Neural progenitor cell (in vitro differentiated cells): ENCODE results near the gene SHISAL1. TPM values are rescaled to one million over a fixed set of nuclear protein-coding genes. Genes with fewer than 3 reads are reported as not detected.

Source experiments
- DNase-seq: peaks from one replicate; pipeline ENCODE4 v3.0.0-alpha.2; 2016; ENCODE audit warnings: low spot score
- H2AFZ ChIP-seq: fragments of 200-600 bp; sonication (generic); replicated peaks from 2 replicates; pipeline ENCODE4 v1.6.1; 2016; ENCODE audit warnings: antibody characterized with exemption
- H3F3A ChIP-seq: fragments of 200-600 bp; sonication (generic); 2 replicates; pipeline ENCODE4 v1.6.1; 2016; ENCODE audit warnings: antibody characterized with exemption, low read depth
- H3K27ac ChIP-seq: fragments of 200-600 bp; sonication (generic); 2 replicates; pipeline ENCODE4 v1.5.1; 2016; ENCODE audit warnings: mild to moderate bottlenecking
- H3K27me3 ChIP-seq: fragments of 200-600 bp; sonication (generic); 2 replicates; pipeline ENCODE4 v1.6.1; 2016; ENCODE audit warnings: mild to moderate bottlenecking, moderate library complexity
- H3K36me3 ChIP-seq: fragments of 200-600 bp; sonication (generic); 2 replicates; pipeline ENCODE4 v1.5.1; 2016
- H3K4me1 ChIP-seq: fragments of 200-600 bp; sonication (generic); 2 replicates; pipeline ENCODE4 v1.6.1; 2016; ENCODE audit warnings: mixed run types
- H3K4me2 ChIP-seq: fragments of 200-600 bp; sonication (generic); 2 replicates; pipeline ENCODE4 v1.6.1; 2016
- H3K4me3 ChIP-seq: fragments of 200-600 bp; sonication (generic); 2 replicates; pipeline ENCODE4 v1.5.1; 2016
- H3K79me2 ChIP-seq: fragments of 200-600 bp; sonication (generic); 2 replicates; pipeline ENCODE4 v1.6.1; 2016; ENCODE audit warnings: low read depth
- H3K9ac ChIP-seq: fragments of 200-600 bp; sonication (generic); 2 replicates; pipeline ENCODE4 v1.6.1; 2016
- H3K9me3 ChIP-seq: fragments of 200-600 bp; sonication (generic); 2 replicates; pipeline ENCODE4 v1.5.1; 2016; ENCODE audit warnings: low read depth
- H4K20me1 ChIP-seq: fragments of 200-600 bp; sonication (generic); 2 replicates; pipeline ENCODE4 v1.6.1; 2016; ENCODE audit warnings: low read depth
- H3K27ac Mint-ChIP-seq: 3 replicates; pipeline ENCODE4 v1.8.0; 2021; ENCODE audit warnings: mixed read lengths
- H3K27me3 Mint-ChIP-seq: 2 replicates; pipeline ENCODE4 v1.8.0; 2022; ENCODE audit warnings: low read depth, mild to moderate bottlenecking, inconsistent platforms, moderate library complexity, mixed read lengths; ENCODE audit not compliant: insufficient read depth
- H3K36me3 Mint-ChIP-seq: 3 replicates; pipeline ENCODE4 v1.8.0; 2021; ENCODE audit warnings: mixed read lengths
- H3K4me1 Mint-ChIP-seq: 3 replicates; pipeline ENCODE4 v1.8.0; 2021; ENCODE audit warnings: mixed read lengths
- H3K4me3 Mint-ChIP-seq: 3 replicates; pipeline ENCODE4 v1.8.0; 2021; ENCODE audit warnings: mild to moderate bottlenecking, moderate library complexity, mixed read lengths
- H3K9me3 Mint-ChIP-seq: 3 replicates; pipeline ENCODE4 v1.8.0; 2020; ENCODE audit warnings: mixed read lengths
- EZH2 ChIP-seq: fragments of 200-600 bp; sonication (generic); IDR thresholded peaks from 2 replicates; pipeline ENCODE4 v1.6.1; 2017; ENCODE audit warnings: antibody characterized with exemption, mild to moderate bottlenecking, moderate library complexity
- EZH2phosphoT487 ChIP-seq: fragments of 200-600 bp; sonication (generic); IDR thresholded peaks from 2 replicates; pipeline ENCODE4 v1.6.1; 2017; ENCODE audit warnings: antibody characterized with exemption
- total RNA-seq: library from RNA; depleted of rRNA; stranded (reverse); fragments of >200 nt; gene quantifications from 2 replicates; pipeline ENCODE4 v1.2.3, GENCODE V29; 2015; ENCODE audit warnings: low replicate concordance
- TF ChIP-seq, protein P1 (sequence below): fragments of 200-600 bp; sonication (generic); IDR thresholded peaks from 2 replicates; pipeline ENCODE4 v1.5.1; 2017; ENCODE audit warnings: antibody characterized with exemption, mild to moderate bottlenecking

The SHISAL1 gene
- total RNA-seq, 1 donor from 2014 or later: 4.4 TPM

DNA sequence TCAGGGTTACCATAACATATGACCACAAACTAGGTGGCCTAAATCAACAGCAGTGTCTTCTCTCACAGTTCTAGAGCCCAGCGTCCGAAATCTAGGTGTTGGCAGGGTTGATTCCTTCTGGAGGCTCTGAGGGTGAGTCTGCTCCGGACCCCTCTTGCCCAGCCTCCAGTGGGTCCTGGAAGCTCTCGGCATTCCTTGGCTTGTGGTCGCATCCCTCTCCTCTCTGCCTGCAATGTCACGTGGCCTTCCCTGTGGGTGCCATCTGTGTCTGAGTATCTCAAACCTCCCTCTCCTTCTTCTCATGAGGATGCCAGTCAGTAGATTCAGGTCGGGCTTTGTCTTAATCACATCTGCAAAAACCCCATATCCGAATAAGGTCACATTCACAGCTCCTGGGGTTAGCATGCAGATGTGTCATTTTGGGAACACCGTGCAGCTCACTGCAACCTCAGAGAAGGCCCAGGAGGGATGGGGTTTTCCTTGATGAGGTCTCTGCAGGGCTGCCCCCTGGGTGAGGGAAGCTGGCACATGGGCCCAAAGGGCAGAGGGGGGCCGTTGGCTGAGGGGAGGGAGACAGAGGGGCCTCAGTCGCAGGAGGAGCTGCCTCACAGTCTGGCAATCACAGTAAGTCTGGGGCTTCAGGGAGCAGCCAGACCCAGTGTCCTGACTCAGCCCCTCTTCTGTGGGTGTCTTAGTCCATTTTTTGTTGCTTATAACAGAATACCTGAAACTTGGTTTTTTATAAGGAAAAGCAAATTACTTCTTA, 90.9 kb downstream of the SHISAL1 start:
- no peak overlapping the region for H3K4me3 ChIP-seq
- Mint-ChIP-seq H3K4me1 (peaks cover 5% of the 10 kb centered on the region), H3K27ac (no peak overlapping the region), H3K36me3 (no peaks in the 10 kb centered on the region), H3K27me3 (peaks cover 4% of the 10 kb centered on the region), H3K9me3 (peaks cover 6% of the 10 kb centered on the region), H3K4me3 (no peak overlapping the region)
- no peaks in the 10 kb centered on the region for H3F3A ChIP-seq
- no peak overlapping the region for H2AFZ ChIP-seq
- DNase-seq: no peak
- H4K20me1 ChIP-seq: no peaks in the 10 kb centered on the region
- no peaks in the 10 kb centered on the region for H3K79me2 ChIP-seq
- H3K4me1 ChIP-seq: no peaks in the 10 kb centered on the region
- H3K27me3 ChIP-seq: no peaks in the 10 kb centered on the region
- no peak overlapping the region for H3K4me2 ChIP-seq
- no peak for TF ChIP-seq EZH2
- TF ChIP-seq, protein P1, sequence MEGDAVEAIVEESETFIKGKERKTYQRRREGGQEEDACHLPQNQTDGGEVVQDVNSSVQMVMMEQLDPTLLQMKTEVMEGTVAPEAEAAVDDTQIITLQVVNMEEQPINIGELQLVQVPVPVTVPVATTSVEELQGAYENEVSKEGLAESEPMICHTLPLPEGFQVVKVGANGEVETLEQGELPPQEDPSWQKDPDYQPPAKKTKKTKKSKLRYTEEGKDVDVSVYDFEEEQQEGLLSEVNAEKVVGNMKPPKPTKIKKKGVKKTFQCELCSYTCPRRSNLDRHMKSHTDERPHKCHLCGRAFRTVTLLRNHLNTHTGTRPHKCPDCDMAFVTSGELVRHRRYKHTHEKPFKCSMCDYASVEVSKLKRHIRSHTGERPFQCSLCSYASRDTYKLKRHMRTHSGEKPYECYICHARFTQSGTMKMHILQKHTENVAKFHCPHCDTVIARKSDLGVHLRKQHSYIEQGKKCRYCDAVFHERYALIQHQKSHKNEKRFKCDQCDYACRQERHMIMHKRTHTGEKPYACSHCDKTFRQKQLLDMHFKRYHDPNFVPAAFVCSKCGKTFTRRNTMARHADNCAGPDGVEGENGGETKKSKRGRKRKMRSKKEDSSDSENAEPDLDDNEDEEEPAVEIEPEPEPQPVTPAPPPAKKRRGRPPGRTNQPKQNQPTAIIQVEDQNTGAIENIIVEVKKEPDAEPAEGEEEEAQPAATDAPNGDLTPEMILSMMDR: no peak
- H3K36me3 ChIP-seq: no peaks in the 10 kb centered on the region
- no peak overlapping the region for H3K9ac ChIP-seq
- H3K9me3 ChIP-seq: no peaks in the 10 kb centered on the region
- H3K27ac ChIP-seq: no peak overlapping the region

GRCh38 chr22:44220727-44221680, 91.7 kb downstream of the SHISAL1 start:
- Histone ChIP-seq H3K4me2 (no peak overlapping the region), H4K20me1 (no peaks in the 10 kb centered on the region), H3K27me3 (no peaks in the 10 kb centered on the region), H3K27ac (no peak overlapping the region), H3K9ac (no peak overlapping the region), H3K4me1 (no peaks in the 10 kb centered on the region), H3K4me3 (no peak overlapping the region), H2AFZ (no peak overlapping the region), H3K36me3 (no peaks in the 10 kb centered on the region), H3K9me3 (no peaks in the 10 kb centered on the region), H3F3A (no peaks in the 10 kb centered on the region), H3K79me2 (no peaks in the 10 kb centered on the region)
- H3K27ac Mint-ChIP-seq: no peak overlapping the region
- no peak for DNase-seq
- H3K36me3 Mint-ChIP-seq: no peaks in the 10 kb centered on the region
- H3K9me3 Mint-ChIP-seq: peaks cover 6% of the 10 kb centered on the region
- no peak overlapping the region for H3K4me3 Mint-ChIP-seq
- H3K27me3 Mint-ChIP-seq: peaks cover 4% of the 10 kb centered on the region
- peaks cover 5% of the 10 kb centered on the region for H3K4me1 Mint-ChIP-seq
- TF ChIP-seq EZH2 (no peak), EZH2phosphoT487 (no peak)
- TF ChIP-seq, protein P1: no peak

DNA sequence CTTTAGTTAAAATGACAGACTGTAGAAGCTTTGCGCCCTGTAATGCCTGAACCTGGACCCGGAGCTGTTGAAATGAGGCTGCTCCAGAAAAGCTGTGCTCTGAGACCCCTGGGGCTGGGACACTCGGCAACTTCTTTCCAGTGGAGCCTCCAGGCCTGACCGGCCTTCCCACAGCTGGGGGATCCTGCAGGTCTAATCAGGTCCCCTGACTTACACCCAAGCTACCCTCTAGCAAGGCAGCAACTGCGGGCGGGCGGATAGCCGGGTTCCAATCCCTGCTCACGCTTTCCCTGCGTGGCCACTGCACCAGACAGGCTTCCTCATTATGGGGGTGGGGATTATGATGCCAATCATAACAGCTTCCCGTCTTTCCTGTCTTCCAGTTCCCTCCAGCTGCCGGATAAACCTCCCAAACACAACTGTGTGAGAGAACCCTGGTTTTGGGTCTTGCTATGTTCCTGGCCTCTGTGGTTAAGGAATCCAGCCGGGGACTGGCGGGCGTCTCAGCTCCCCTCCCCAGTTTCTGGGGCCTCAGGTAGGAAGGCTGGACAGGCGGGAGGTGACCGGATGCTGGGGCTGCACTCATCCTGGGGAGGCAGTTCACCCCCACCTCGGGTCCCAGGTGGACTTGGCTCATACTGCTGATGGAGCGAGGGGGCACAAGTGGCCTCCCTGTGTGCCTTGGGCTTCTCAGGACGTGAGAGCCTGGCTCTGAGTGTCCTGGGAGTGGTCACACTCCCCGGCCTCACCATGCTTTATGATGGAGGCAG, 93.5 kb downstream of the SHISAL1 start:
- Histone ChIP-seq H3K36me3 (no peaks in the 10 kb centered on the region), H3K9me3 (no peaks in the 10 kb centered on the region), H4K20me1 (no peaks in the 10 kb centered on the region), H2AFZ (no peak overlapping the region), H3K79me2 (no peaks in the 10 kb centered on the region), H3K27ac (no peak overlapping the region), H3K4me1 (no peaks in the 10 kb centered on the region), H3K9ac (no peak overlapping the region), H3K4me2 (no peak overlapping the region), H3F3A (no peaks in the 10 kb centered on the region), H3K4me3 (no peak overlapping the region), H3K27me3 (no peaks in the 10 kb centered on the region)
- Mint-ChIP-seq H3K9me3 (peaks cover 6% of the 10 kb centered on the region), H3K4me1 (peaks cover 5% of the 10 kb centered on the region), H3K36me3 (no peaks in the 10 kb centered on the region), H3K27ac (no peak overlapping the region), H3K4me3 (no peak overlapping the region), H3K27me3 (peaks cover 4% of the 10 kb centered on the region)
- TF ChIP-seq EZH2 (no peak), EZH2phosphoT487 (no peak)
- TF ChIP-seq, protein P1: no peak
- DNase-seq: no peak
